GM23338 (cell line): ENCODE results near the gene ALDH8A1. TPM values are rescaled to one million over a fixed set of nuclear protein-coding genes. Genes with fewer than 3 reads are reported as not detected.
A peak's percentile ranks its signal among the peaks of the same experiment; 100 is the strongest.

Experiments used
- ATAC-seq: fragments of 200-7000 bp; cut with Tn5 transposase; 3 replicates; pipeline ENCODE4 v1.9.1; 2020
- DNase-seq: peaks from one replicate; pipeline ENCODE4 v3.0.0-alpha.2; 2015; ENCODE audit warnings: low spot score
- H2AFZ ChIP-seq: fragments of 200-600 bp; sonication (generic); 2 replicates; pipeline ENCODE4 v1.8.0; 2016; ENCODE audit warnings: antibody characterized with exemption, mild to moderate bottlenecking, moderate library complexity
- H3F3A ChIP-seq: fragments of 200-600 bp; sonication (generic); replicated peaks from 2 replicates; pipeline ENCODE4 v1.8.0; 2017; ENCODE audit warnings: antibody characterized with exemption, mixed run types, low read depth
- H3K27ac ChIP-seq: fragments of 200-600 bp; sonication (generic); 2 replicates; pipeline ENCODE4 v1.6.1; 2016; ENCODE audit warnings: low read depth
- H3K27me3 ChIP-seq: fragments of 200-600 bp; sonication (generic); 2 replicates; pipeline ENCODE4 v1.8.0; 2016; ENCODE audit warnings: mild to moderate bottlenecking, mixed run types, moderate library complexity; ENCODE audit not compliant: insufficient read depth
- H3K36me3 ChIP-seq: fragments of 200-600 bp; sonication (generic); 2 replicates; pipeline ENCODE4 v1.8.0; 2016; ENCODE audit warnings: mild to moderate bottlenecking; ENCODE audit not compliant: insufficient read depth
- H3K4me1 ChIP-seq: fragments of 200-600 bp; sonication (generic); 2 replicates; pipeline ENCODE4 v1.8.0; 2016; ENCODE audit warnings: mild to moderate bottlenecking, moderate library complexity; ENCODE audit not compliant: insufficient read depth
- H3K4me2 ChIP-seq: fragments of 200-600 bp; sonication (generic); 2 replicates; pipeline ENCODE4 v1.7.1; 2017; ENCODE audit warnings: mixed run types
- H3K4me3 ChIP-seq: fragments of 200-600 bp; sonication (generic); 2 replicates; pipeline ENCODE4 v1.6.1; 2016; ENCODE audit warnings: mixed run types
- H3K79me2 ChIP-seq: fragments of 200-600 bp; sonication (generic); replicated peaks from 2 replicates; pipeline ENCODE4 v1.8.0; 2017; ENCODE audit warnings: mild to moderate bottlenecking; ENCODE audit not compliant: insufficient read depth
- H3K9me2 ChIP-seq: fragments of 200-600 bp; sonication (generic); 2 replicates; pipeline ENCODE4 v1.8.0; 2017; ENCODE audit not compliant: insufficient read depth
- H4K20me1 ChIP-seq: fragments of 200-600 bp; sonication (generic); replicated peaks from 2 replicates; pipeline ENCODE4 v1.8.0; 2017; ENCODE audit warnings: mild to moderate bottlenecking; ENCODE audit not compliant: insufficient read depth
- H3K27ac Mint-ChIP-seq: 2 replicates; pipeline ENCODE4 v1.8.0; 2020; ENCODE audit warnings: inconsistent platforms, mild to moderate bottlenecking, moderate library complexity, mixed read lengths
- H3K27me3 Mint-ChIP-seq: 3 replicates; pipeline ENCODE4 v1.8.0; 2022; ENCODE audit warnings: low read depth, mild to moderate bottlenecking, moderate library complexity, mixed read lengths, inconsistent platforms; ENCODE audit not compliant: insufficient read depth, poor library complexity
- H3K36me3 Mint-ChIP-seq: 3 replicates; pipeline ENCODE4 v1.8.0; 2021; ENCODE audit warnings: low read depth, mild to moderate bottlenecking, inconsistent platforms, moderate library complexity, mixed read lengths
- H3K4me1 Mint-ChIP-seq: 3 replicates; pipeline ENCODE4 v1.8.0; 2020; ENCODE audit warnings: mild to moderate bottlenecking, inconsistent platforms, mixed read lengths
- H3K4me3 Mint-ChIP-seq: 3 replicates; pipeline ENCODE4 v1.8.0; 2021; ENCODE audit warnings: moderate library complexity, mild to moderate bottlenecking, inconsistent platforms, mixed read lengths
- H3K9me3 Mint-ChIP-seq: 3 replicates; pipeline ENCODE4 v1.8.0; 2020; ENCODE audit warnings: moderate library complexity, mild to moderate bottlenecking, inconsistent platforms, mixed read lengths
- CTCF ChIP-seq, 2 experiments: fragments of 200-600 bp in 1 of 2; sonication (generic) in 1 of 2; conservative IDR thresholded peaks; 2 replicates each; pipeline versions ENCODE4 v1.5.1 to v1.6.1; 2016 to 2017; ENCODE audit warnings: antibody characterized with exemption in 2 of 2, low read depth in 2 of 2, mild to moderate bottlenecking in 2 of 2, moderate library complexity in 1 of 2
- ETS1 ChIP-seq: IDR thresholded peaks from 2 replicates; pipeline ENCODE4 v1.6.1; 2016; ENCODE audit warnings: antibody characterized with exemption
- REST ChIP-seq: IDR thresholded peaks from one replicate; pipeline ENCODE4 v1.6.1; 2018; ENCODE audit warnings: antibody characterized with exemption; ENCODE audit not compliant: unreplicated experiment
- ZNF462 ChIP-seq: fragments of 250-450 bp; sonication (Bioruptor Pico); IDR thresholded peaks from 2 replicates; pipeline ENCODE4 v1.5.0; 2020; ENCODE audit warnings: mild to moderate bottlenecking, moderate library complexity
- polyA plus RNA-seq: library from polyadenylated mRNA; unstranded; fragments of >200 nt; fragmentation: Nextera tagmentation; extraction: Ambion mirVana; gene quantifications from 2 replicates; pipeline ENCODE4 v1.2.1, GENCODE V29; 2016
- total RNA-seq: library from RNA; depleted of rRNA; stranded (reverse); fragments of >200 nt; shearing (Covaris generic); gene quantifications from 2 replicates; pipeline ENCODE4 v1.2.3, GENCODE V29; 2014

ALDH8A1 gene
- total and polyA plus RNA-seq, 2 experiments from 2014 or later, result not detected

- TF ChIP-seq ZNF462 (CRISPR knock-in tag), result no peak
- no peak for TF ChIP-seq REST
Observed at GRCh38 chr6:134880487-134881190, 69.3 kb downstream of the ALDH8A1 start (continued).

GRCh38 chr6:134878136-134878535 is 71.8 kb downstream of the ALDH8A1 start:
- H3K36me3 Mint-ChIP-seq, result peaks cover 22% of the 10 kb centered on the region; the same call in 2 of the 3 replicates
- no peak for ATAC-seq
- Histone ChIP-seq H3K9me2 (no peaks in the 10 kb centered on the region), H3K4me3 (no peak overlapping the region), H4K20me1 (no peaks in the 10 kb centered on the region), H3K36me3 (0 out of 2 replicates have a peak, but pooled peaks cover 3% of the 10 kb centered on the region), H3K4me2 (no peak overlapping the region), H3K4me1 (no peaks in the 10 kb centered on the region), H3K27ac (no peak overlapping the region), H3K79me2 (no peaks in the 10 kb centered on the region), H2AFZ (0 out of 2 replicates have a peak overlapping the region, but pooled peaks have one; percentile 7), H3F3A (no peaks in the 10 kb centered on the region), H3K27me3 (no peaks in the 10 kb centered on the region)
- peaks cover 6% of the 10 kb centered on the region for H3K27me3 Mint-ChIP-seq
- H3K4me3 Mint-ChIP-seq, result no peak overlapping the region
- peaks cover 34% of the 10 kb centered on the region for H3K9me3 Mint-ChIP-seq
- H3K4me1 Mint-ChIP-seq, result no peaks in the 10 kb centered on the region
- no peak overlapping the region for H3K27ac Mint-ChIP-seq
- DNase-seq, result no peak
- TF ChIP-seq CTCF (conservative IDR thresholded peaks at IDR 0.05; ENCODE audit: low read depth in 2 of 2) (no peak), ETS1 (no peak)
